ENCODE results near the gene PTCSC3.
"Not testable (repeated sequence)": the region's sequence is repeated elsewhere in the genome, so short reads cannot be mapped to it uniquely, and the experiment has no call there.

Gene PTCSC3

DNA sequence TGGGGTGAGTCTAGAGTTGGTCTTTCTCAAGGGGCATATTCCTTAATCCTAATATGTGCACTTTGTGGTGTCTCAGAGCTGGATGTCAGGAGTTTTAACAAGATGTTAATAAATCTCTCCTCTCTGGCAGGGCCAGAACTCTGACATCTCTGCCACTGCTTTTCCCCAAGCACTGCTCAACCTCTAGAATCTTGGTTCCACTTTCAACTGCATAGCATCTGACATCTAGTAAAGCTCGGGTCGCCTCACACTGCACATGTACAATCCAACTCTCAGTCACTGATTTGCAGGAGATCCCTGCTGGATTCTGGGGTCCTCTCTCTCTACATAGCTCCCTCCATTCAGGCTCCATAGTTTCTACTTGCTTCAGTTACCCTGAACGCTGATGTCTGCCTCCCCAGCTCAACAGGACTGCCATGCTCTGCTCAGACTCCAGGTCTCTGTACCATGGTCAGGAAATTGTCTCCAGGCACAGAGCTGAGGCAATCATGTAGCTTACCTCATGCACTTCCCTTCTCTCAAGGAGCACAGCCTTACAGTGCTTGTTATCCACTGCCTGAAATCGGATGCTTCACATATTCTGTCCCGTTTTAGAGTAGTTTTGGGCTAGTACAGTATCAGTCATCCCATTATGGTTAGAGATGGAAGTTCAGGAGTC is 1.6 kb downstream of the PTCSC3 start:
- H3K4me3 ChIP-seq (ENCODE audit: low read depth, low read length), result no peak overlapping the region

- H3K4me3 ChIP-seq (ENCODE audit: low read depth, low read length), result no peak overlapping the region
Measured at GRCh38 chr14:36173161-36173560, 3.4 kb downstream of the PTCSC3 start.

GRCh38 chr14:36171607-36172006 is 4.9 kb downstream of the PTCSC3 start:
- no peak overlapping the region for H3K4me3 ChIP-seq (ENCODE audit: low read depth, low read length)

DNA sequence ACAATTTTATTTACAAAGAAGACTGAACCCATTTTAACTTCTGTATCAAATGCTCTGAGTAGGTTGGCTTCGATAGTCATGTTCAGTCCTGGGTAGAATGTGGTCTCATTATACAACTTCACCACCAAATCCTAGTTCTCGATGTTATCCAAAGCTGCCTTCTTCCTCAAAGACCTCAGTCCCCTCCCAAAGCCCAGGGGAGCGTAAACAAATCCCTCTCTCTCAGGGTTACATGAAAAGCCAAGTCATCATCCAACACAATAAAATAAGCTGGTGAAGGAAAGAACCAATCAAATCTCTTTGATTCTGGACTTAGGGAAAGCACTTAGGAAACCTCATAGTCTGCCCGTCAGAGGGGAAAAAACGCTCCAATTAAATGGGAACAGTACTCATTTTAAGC is 9.1 kb downstream of the PTCSC3 start:
- no peak overlapping the region for H3K4me3 ChIP-seq (ENCODE audit: low read depth, low read length)

GRCh38 chr14:36163451-36163850 is 13.1 kb downstream of the PTCSC3 start:
- H3K4me3 ChIP-seq (ENCODE audit: low read depth, low read length), result no peak overlapping the region

GRCh38 chr14:36162267-36162666 is 14.3 kb downstream of the PTCSC3 start:
- H3K4me3 ChIP-seq (ENCODE audit: low read depth, low read length), result no peak overlapping the region

DNA sequence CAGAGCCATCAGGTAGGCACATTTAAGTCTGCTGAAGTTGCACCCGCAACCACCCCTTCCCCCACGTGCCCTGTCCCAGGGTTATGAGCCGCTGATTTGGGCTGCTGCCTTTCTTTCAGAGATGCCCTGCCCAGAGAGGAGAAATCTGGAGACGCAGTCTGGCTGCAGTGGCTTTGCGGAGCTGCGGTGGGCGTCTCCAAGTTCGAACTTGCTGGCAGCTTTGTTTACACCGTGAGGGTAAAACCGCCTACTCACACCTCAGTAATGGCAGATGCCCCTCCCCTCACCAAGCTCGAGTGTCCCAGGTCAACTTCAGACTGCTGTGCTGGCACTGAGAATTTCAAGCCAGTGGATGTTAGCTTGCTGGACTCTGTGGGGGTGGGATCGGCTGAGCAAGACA is 14.7 kb downstream of the PTCSC3 start:
- no peak overlapping the region for H3K4me3 ChIP-seq (ENCODE audit: low read depth, low read length)

- no peak overlapping the region for H3K4me3 ChIP-seq (ENCODE audit: low read depth, low read length)
Measured at GRCh38 chr14:36151335-36151734, 25.2 kb downstream of the PTCSC3 start.

GRCh38 chr14:36134038-36134437 is 42.5 kb downstream of the PTCSC3 start:
- no peak overlapping the region for H3K4me3 ChIP-seq (ENCODE audit: low read depth, low read length)

- no peak overlapping the region for H3K4me3 ChIP-seq (ENCODE audit: low read depth, low read length)
Measured at GRCh38 chr14:36132826-36133225, 43.7 kb downstream of the PTCSC3 start.

- H3K4me3 ChIP-seq (ENCODE audit: low read depth, low read length), result no peak overlapping the region
Measured at GRCh38 chr14:36130186-36130585, 46.3 kb downstream of the PTCSC3 start.

DNA sequence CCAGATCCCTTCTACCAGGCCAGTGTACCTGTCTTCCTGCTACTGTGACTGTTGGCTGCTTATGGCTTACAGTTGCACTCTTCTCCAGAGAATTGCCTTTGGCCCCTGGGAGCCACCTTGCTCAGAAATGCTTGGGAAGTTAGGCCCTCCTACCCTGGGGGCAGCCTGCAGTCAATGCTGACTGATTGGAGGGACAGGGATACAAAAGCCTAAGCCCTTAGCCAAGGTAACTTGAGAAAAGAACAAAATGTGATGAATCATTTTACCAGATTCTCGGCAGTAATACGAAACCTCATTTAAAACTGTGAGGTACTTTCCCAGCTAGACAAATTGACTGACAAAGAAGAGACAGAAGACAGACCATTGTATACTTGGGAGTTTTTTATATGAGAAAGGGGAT is 47.3 kb downstream of the PTCSC3 start:
- H3K4me3 ChIP-seq (ENCODE audit: low read depth, low read length), result no peak overlapping the region

DNA sequence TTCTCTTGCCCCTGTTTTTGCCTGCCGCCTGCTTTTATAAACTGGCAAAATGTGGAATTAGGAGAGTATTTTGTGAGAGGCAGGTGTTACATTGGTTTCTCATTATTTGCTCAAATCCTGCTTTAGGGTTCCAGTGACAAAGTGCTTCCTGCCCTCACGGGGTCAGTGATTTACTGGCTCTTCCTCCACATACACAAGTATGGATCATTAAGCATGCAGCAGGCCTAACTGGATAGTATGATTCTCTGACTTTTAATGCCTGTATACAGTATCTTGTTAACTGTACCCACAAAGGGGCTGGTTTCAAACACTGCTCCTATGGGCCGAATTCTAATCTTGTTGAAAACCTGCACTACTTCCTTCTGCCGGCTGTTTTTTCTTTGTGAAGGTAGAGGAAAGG is 63.2 kb downstream of the PTCSC3 start:
- no peak overlapping the region for H3K4me3 ChIP-seq (ENCODE audit: low read depth, low read length)

GRCh38 chr14:36111822-36112583 is 64.5 kb downstream of the PTCSC3 start:
- no peak overlapping the region for H3K4me3 ChIP-seq (ENCODE audit: low read depth, low read length)

DNA sequence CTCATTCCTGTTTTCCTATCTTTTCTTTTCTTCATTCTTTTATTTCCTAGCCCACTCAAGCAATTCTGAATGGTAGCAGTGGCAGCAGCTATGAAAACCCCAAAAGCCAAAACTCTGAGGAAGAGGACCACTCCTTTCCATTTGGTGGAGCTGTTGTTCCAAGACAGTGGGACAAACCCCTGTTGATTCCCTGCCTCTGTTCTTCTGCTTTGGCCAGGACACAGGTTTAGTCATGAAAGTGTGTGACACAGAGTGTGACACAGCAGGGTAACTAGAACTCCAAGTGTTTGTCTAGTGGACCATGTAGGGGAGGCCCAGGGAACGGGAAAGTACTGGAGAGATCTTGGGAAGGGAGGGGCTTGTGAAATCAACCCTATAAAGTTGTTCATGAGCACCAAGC is 71.1 kb downstream of the PTCSC3 start:
- H3K4me3 ChIP-seq (ENCODE audit: low read depth, low read length), result no peak overlapping the region

DNA sequence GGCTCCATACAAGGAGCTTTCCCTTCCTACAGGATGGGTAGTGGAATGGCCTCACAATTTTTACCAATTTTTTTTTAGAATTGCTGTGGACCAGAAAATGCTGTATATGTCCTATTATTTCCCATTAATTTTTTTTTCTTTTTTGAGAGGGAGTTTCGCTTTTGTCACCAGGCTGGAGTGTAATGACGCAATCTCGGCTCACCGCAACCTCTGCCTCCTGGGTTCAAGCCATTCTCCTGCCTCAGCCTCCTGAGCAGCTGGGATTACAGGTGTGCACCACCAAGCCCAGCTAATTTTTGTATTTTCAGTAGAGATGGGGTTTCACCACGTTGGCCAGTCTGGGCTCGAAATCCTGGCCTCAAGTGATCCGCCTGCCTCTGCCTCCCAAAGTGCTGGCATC is 72.3 kb downstream of the PTCSC3 start:
- not testable (repeated sequence) for H3K4me3 ChIP-seq (ENCODE audit: low read depth, low read length)

GRCh38 chr14:36099619-36100018 is 76.9 kb downstream of the PTCSC3 start:
- no peak overlapping the region for H3K4me3 ChIP-seq (ENCODE audit: low read depth, low read length)

DNA sequence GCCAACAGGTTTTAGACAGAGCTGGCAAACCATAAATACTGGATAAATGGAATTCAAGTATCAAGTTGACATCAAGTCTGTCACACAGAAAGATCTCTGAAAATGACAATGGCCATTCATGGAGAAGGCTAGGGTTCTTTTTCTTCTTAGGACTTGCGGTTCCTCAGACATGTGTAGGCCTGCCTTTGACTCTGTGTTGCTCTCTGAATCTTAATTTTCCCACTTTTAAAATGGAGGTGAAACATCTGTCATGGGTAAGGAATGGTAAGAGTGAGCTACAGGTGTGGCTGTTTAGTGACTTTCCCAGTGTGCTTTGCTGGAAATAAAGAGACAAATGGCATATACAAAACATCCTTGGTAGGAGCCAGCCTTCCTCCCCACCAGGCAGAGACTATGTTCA is 79.2 kb downstream of the PTCSC3 start:
- no peak overlapping the region for H3K4me3 ChIP-seq (ENCODE audit: low read depth, low read length)

DNA sequence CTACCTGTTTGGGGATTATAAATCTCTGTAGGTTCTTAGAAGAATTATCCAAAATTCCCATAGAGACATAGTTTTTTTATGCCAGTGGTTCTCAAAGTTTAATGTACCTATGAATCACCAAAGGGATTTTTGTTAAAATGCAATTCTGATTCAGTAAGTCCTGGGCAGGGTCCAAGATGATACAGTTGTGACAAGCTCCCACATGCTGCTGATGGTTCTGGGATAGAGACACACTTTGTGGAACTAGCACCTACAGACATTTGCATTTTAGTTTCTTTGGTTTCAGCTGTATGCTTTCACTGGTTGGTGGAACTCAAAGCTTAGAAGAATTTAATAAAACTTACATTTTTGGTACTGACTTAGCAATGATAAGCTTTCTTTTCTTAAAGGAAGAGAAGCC is 80.4 kb downstream of the PTCSC3 start:
- no peak overlapping the region for H3K4me3 ChIP-seq (ENCODE audit: low read depth, low read length)

DNA sequence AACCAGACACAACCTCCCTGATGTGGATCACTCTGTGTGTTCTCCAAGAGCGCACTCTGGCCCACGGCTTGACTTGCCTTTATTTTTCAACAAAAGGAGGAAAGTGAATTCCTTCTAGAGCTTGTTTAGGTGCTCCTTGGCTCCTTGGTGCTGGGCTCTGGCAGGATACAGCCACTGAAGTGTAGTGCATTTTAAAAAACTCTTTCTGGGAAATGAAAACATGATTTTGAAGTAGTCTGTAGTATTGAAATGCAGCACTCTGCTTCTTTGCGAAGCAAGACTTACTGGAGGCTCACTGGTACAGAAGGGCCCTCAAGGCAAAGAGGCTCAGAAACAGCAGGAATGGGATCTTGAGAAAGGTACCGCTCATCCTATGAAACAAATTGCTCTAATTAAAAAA is 81.6 kb downstream of the PTCSC3 start:
- H3K4me3 ChIP-seq (ENCODE audit: low read depth, low read length), result no peak overlapping the region

- H3K4me3 ChIP-seq (ENCODE audit: low read depth, low read length), result no peak overlapping the region
Measured at GRCh38 chr14:36091096-36091495, 85.4 kb downstream of the PTCSC3 start.

GRCh38 chr14:36087411-36087810 is 89.1 kb downstream of the PTCSC3 start:
- H3K4me3 ChIP-seq (ENCODE audit: low read depth, low read length), result no peak overlapping the region

Measured in iPS-11a (cell line).